COLO668 (cell line): Measurements from ENCODE around the gene HNRNPK.
"Not testable (repeated sequence)": the region's sequence is repeated elsewhere in the genome, so short reads cannot be mapped to it uniquely, and the experiment has no call there.

Experiments
- DNase-seq: peaks from one replicate; lab custom pipeline; 2025; ENCODE audit not compliant: unreplicated experiment; lab: John Stamatoyannopoulos, UW

HNRNPK gene

DNA sequence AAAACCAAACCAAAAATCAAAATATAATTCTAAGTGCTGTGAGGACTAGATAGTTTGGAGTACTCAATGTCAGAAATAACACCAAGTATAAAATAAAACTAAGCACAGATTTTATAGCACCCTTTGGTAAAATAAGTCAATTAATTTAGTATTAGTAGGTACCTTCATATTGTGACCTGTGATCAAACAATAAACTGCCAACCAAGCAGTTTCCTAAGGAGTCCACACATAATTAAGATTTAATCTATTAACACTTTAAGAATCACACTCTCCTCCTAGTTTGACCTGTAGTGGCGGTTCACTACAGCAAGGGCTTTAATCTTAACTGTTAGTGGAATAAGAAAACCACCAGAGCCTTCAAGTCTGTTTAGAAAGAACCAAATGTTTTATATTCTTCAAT is 2.8 kb downstream of the HNRNPK start:
- no peak for DNase-seq

DNA sequence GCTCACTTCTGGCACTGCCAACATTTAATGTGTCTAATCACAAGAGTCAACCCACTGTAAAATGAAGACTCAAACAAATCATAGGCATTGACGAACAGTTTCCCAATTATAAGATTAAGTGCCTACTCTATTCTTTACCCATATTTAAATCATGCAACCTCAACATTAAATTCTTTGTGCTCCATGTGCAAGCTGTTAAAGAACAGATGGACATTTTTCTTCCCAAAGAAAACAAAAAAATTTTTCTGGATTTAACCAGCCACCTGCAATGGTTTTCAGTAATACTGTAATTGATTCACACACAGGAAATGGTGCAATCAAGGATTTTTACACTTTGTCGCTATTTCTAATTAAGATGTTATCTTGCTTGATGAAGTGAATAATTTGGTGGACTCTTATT is 3.6 kb downstream of the HNRNPK start:
- no peak for DNase-seq

DNA sequence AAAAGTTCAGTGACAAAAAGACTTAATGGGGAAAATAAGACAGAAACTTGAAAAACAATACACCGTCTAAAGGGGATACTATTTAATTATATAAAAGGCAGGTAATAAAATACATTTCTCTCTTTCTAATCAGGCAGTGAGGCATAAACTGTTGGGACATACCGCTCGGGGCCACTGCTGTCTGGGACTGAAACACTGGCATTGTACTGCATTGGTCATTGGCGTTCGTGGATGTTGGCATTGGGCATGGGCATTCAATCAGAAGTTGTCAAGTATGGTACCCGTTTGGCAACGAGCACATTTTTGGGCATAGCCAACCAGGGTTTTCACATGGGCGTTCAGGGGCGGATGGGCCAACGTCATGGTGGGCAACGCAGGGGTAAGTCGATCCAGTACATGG is 4.7 kb downstream of the HNRNPK start:
- DNase-seq: no peak

- no peak for DNase-seq
Observed at GRCh38 chr9:83972286-83972685, 7.7 kb downstream of the HNRNPK start.

DNA sequence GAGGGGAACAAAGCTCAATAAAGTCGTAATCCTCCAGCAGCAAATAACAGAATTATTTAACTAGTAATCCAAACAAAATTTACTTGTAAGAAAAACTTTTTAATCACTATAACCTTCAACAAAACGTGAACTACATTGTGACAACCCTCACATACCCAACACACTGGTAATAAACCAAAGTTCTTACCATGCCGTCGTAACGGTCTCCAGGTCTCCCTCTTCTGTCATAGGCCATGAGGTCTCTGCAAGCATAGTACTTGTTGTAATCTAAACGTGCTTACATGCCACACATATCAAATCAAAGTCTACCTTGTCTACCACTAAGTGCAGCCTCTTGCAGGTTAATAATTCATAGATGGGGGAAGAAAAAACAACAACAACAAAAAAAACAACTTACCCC is 8.5 kb downstream of the HNRNPK start:
- no peak for DNase-seq

DNA sequence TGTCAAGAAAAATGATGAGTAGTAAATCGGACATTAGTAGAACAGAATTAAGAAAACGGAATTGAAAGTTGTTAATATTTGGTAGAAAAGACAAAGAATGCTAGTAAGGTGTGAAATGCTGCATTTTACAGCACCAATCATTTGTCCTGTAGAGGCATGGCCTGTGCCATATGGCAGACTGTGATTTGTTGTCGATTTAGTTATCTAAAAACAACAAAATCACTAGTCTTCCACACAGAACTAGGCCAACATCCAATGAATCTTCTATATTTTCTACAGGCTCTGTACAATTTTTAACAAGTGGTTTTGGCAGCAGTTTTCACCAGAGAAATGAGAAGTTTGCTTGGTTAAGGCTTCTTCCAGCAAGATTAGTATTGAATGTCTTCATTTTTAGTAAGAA is 10.4 kb downstream of the HNRNPK start:
- no peak for DNase-seq

GRCh38 chr9:83967073-83967472 is 12.9 kb downstream of the HNRNPK start:
- DNase-seq: no peak

- no peak for DNase-seq
Observed at GRCh38 chr9:83966209-83966582, 13.8 kb downstream of the HNRNPK start.

GRCh38 chr9:83965350-83966208 is 14.4 kb downstream of the HNRNPK start:
- DNase-seq: no peak

DNA sequence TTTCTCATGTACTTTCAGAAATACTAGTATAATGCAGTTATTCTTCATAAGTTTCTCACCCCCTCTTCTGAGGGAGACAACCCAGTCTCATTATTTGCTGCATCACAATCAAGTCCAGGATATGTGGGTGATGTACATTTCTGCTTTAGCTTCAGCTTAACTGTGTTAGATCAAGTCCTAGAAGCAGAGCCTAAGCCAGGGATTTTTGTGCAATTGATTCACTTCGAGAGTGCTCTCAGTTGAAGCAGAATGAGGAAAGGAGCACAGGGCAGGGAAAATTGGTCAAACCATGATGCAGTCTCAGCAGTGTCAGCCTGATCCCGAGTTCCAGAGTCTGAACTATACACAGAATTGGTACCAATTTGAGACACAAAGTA is 15.1 kb downstream of the HNRNPK start:
- DNase-seq: peak; percentile 9

- DNase-seq: no peak
Observed at GRCh38 chr9:83962165-83962564, 17.9 kb downstream of the HNRNPK start.

- DNase-seq: no peak
Observed at GRCh38 chr9:83960991-83961390, 19.0 kb downstream of the HNRNPK start.

GRCh38 chr9:83959061-83959460 is 21.0 kb downstream of the HNRNPK start:
- no peak for DNase-seq

GRCh38 chr9:83957248-83957513 is 22.8 kb downstream of the HNRNPK start:
- DNase-seq: no peak

DNA sequence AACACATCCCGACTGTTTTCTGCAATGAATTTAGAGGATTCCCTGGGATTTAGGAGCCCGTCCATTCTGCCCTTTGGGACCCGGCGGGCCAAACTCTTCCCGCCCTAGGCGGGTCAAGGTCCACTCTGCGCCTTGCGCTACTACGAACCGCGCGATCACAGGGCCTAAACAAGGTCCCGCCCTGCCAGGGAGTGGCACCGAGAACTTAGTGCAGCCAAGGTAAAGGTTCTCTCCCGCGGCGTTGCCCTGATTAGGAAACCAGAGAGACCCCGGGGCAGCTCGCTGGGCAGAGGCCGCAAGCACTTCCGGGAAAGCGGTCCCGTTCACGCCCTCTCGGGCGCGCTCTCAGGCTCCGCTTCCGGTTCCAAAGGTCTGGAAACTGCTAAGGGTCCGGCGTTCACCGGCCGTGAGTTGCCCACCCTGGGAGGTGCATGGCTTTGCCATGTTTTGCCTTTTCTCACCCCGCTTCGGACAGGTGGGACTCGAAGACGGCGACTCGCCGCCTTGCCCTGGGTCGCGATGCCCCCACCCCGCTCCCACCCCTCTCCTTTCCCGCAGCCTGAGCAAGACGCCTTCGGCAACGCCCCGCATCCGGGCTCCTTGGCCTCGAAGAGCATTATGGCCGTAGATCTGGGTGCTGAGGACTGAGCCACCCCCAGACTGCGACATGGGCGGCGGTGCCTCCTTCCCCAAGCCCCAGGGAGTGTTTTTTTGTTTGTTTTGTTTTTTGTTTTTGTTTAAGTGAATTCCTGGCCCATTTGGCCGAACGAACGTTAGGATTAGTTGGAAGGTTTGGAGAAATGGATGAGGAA is 23.4 kb downstream of the HNRNPK start:
- peak; percentile 82 for DNase-seq

- peak; percentile 61 for DNase-seq
Observed at GRCh38 chr9:83956086-83956435, 24.0 kb downstream of the HNRNPK start.

DNA sequence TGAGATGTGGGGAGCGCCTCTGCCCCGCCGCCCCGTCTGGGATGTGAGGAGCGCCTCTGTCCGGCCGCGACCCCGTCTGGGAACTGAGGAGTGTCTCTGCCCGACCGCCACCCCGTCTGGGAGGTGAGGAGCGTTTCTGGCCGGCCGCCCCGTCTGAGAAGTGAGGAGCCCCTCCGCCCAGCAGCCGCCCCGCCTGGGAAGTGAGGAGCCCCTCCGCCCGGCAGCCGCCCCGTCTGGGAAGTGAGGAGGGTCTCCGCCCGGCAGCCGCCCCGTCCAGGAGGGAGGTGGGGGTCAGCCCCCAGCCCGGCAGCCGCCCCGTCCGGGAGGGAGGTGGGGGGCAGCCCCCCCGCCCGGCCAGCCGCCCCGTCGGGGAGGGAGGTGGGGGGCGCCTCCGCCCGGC is 31.9 kb downstream of the HNRNPK start:
- not testable (repeated sequence) for DNase-seq

DNA sequence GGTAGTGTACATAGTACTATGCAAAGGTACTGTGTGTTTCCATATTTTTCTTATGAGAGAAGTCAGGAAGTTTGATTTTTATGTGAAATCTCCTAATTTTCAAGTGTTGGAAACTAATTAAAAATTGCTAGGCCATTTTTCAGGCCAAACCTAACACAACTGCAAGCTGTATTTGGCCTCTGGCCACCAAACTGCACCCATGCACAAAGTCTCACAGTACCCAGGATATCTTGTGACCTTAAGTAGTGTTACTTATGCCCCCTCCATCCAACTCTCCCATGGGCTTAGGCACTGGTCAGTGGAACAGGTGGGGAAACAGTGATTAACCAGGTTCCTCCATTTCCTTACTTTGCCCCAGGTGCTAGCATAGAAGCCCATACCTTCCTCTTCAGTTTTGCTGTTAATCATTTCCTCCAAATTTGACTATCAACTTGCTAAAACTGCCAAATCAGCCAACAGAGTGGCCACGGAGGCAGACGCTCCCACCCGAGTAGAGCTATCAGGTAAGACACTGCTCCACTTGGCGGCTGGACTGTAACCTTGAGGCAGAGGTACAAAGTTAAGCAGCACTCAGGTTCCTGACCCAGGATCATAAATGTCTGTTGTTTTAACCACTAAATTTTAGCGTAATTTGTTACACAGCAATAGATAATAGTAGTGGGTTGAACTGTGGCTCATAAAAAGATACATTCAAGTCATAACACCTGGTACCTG is 39.3 kb downstream of the HNRNPK start:
- DNase-seq: no peak

DNA sequence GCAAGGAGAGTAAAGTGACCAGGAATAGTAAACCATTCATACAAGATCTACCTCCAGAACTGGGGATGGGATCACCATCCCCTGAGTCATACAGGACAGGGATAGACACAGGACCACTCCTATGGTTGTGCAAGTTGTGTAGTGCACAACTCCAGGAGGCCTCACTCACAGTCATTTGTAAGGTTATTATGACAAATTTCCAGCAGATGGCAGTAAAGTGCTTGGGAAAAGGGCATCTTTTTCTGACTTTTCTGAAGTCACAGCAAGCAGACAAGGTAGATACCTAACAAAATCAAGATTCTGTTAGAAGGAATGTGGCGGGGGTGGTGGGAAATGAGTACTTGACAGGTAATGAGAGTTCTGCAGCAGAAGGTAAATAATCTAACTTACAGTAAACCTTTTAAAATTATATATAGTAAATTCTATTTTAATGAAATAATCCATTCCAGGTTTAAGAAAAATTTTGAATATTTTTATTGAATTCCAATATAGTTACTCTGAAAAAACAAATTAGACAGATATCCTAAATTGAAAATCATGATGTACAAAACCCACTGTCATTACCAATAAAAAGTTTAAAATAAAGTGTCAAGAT is 42.1 kb downstream of the HNRNPK start:
- DNase-seq: peak; percentile 25

- no peak for DNase-seq
Observed at GRCh38 chr9:83936523-83936922, 43.5 kb downstream of the HNRNPK start.

GRCh38 chr9:83935276-83935935 is 44.6 kb downstream of the HNRNPK start:
- no peak for DNase-seq
